VCaP (cell line): ENCODE results near the gene FMN1.
"Not testable (repeated sequence)": the region's sequence is repeated elsewhere in the genome, so short reads cannot be mapped to it uniquely, and the experiment has no call there.

Experiments
- H3K27ac ChIP-seq: fragments of 450-650 bp; 2 replicates; pipeline ENCODE4 v1.5.1; 2017
- CTCF ChIP-seq: fragments of 450-650 bp; conservative IDR thresholded peaks from 2 replicates; pipeline ENCODE4 v1.5.1; 2017; ENCODE audit warnings: mild to moderate bottlenecking, moderate library complexity

FMN1 gene

DNA sequence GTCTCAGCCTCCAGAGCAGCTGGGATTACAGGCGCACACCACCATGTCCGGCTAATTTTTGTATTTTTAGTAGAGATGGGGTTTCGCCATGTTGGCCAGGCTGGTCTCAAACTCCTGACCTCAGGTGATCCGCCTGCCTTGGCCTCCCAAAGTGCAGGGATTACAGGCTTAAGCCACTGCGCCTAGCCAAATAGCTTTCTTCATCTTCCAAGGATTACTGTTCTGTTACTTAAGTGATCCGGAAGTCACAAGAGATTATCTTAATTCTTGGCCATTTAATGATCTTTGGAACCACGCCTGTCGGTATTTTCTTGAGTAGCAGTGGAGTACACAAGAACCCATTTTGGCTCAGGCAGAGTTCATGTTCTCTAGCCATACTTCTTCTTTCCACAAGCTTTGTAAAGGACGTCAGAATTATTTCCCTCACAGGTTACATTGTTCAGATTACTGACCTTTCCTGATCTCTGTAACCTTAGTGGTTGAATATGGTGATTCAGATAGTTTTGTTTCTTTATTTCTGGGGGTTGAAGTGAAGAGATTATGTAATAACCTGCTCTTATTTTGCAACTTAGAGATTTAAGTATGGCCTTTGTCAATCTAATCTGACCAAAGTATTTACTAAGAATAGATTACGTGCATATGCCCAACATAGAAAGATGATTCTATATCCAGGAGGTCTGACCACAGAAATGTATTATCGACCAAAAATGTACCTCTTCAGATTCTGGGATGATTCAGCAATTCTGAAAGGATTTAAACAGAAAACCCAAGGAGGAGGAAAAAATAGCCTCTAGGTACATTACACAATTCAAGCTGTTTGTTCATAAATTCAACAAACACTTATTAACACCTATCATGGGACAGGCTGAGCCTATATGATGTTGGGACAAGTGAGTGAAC is 344.5 kb downstream of the FMN1 start:
- no peak for TF ChIP-seq CTCF
- no peak overlapping the region for H3K27ac ChIP-seq

DNA sequence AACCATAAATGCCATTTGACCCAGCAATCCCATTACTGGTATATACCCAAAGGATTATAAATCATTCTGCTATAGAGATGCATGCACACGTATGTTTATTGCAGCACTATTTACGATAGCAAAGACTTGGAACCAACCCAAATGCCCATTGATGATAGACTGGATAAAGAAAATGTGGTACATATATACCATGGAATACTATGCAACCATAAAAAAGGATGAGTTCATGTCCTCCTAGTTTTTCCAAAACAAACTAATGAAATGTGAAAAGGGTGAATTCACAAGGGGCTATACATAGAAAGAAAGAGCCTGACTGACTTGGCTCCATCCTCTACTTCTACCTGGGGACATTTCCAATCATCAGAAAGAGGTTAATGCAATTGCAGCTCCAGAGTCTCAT is 347.8 kb downstream of the FMN1 start:
- not testable (repeated sequence) for H3K27ac ChIP-seq

DNA sequence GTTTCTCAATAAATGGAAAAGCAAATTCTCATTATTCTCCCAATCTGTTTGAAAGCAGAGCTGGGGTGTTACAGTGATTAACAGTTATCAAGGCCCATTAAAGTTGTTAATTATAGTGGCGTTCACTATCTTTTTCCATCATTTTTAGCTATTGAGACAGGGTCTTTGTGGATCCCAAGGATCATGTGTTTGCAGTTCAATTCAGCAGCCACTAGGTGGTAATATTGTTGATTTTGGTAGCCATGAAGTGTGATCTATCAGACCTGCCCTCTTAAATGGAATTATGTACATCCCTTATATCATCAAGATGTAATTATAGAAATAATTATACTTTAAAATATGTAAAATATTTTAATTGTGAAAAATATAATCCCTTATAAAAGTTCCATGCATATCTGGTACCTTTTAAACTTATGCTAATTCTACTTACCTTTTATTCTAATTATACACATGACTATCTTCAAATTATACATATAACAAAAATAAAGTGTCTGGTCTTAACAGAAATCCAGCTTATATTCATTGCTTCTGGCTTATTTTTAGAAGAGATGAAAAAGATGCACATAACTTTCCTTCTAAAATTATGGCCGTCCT is 350.3 kb downstream of the FMN1 start:
- H3K27ac ChIP-seq = no peak overlapping the region
- peak; percentile 81 for TF ChIP-seq CTCF

DNA sequence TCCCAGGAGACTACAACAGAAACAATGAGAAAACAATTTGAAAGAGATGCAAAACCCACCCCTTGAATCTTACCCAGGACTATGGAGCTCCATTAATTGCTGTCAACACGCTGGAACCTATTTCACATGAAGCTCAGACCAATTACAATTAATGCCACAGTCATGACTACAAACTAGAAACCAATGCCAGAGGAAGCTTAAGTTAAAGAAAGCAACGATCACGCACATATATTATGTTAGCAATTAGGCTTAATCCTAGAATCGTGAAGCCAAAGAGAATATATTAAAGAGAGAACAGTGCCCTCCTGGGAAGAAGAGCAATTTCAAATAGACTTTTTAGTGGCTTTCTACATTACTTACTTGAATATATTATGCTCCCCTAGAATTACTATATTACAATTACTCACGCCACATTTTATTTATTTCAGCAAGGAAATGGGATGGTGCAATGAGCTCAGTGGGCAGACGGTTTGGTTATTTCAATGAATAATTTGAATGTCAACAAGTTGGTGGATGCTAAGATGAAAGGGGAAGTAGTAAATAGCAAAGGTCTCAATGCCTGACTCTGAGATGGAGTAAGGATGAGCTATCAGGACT is 351.2 kb downstream of the FMN1 start:
- TF ChIP-seq CTCF = no peak
- no peak overlapping the region for H3K27ac ChIP-seq

- H3K27ac ChIP-seq = no peak overlapping the region
These were observed 352.4 kb downstream of the FMN1 start for GRCh38 chr15:32842081-32842480.

DNA sequence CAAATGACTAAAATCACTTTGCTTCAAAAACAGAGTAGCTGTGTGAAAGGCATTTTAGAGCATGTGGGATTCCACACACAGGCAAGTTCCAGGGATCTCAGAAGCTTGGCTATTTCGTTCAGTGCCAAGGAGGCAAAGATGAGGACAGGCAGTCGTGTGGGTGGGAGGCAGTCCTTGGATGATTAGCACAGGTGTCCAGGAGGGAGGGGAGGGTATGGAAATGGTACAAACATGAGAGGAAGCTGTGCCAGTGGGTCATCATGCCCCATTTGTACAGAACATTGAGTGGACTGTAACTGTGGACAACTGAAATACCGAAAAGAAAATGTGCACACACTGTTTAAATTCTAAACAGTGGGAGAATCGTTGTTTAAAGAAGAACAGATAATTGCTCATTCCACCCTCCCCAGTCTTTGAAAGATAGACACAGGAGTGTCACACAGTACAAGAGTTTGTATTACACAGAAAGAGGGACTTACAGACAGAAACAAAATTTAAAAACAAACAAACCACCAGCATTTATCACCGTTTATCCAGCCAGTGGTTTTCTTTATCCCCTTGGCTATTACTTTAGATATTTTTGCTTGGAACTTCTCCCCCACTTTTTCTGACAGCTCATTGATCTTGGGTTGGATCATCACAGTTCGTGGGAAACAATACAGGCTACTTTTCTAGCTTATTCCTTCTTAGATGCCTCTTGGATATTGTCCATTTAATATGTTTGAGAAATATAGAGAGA is 353.8 kb downstream of the FMN1 start:
- no peak for TF ChIP-seq CTCF
- H3K27ac ChIP-seq = no peak overlapping the region; the same call in 1 of the 2 replicates

More at GRCh38 chr15:32842081-32842480, 352.4 kb downstream of the FMN1 start:
- TF ChIP-seq CTCF = no peak

DNA sequence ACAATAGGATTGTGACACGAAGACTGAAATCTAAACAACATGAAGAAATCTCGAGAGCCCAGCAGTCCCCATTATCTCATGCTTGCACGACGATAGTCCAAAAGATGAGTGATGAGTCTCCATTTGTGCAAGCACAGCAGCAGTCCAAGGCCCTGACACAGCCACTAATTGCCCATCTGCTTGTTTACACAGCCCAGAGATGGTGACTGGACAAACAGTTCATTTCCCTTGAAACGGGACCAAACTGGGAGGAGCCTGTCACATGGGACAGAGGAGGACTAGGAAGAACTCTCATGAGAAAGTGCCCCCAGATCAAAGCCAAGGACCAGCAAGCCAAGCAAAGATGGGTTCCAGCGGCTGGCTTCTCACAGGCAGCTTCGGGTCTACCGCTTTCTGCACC is 355.7 kb downstream of the FMN1 start:
- no peak for TF ChIP-seq CTCF
- peak overlapping the region; percentile 68 for H3K27ac ChIP-seq
